K562 (cell line): ENCODE data around the gene MYCT1. TPM values are rescaled to one million over a fixed set of nuclear protein-coding genes. Genes with fewer than 3 reads are reported as not detected.

Source experiments
- ATAC-seq: fragments of 200-7000 bp; cut with Tn5 transposase; 3 replicates; pipeline ENCODE4 v1.9.1; 2020; ENCODE audit warnings: moderate library complexity
- BruUV-seq: library from RNA; stranded (reverse); fragments of 400-500 nt; replicated peaks from 2 replicates; lab custom pipeline; 2021; lab: Mats Ljungman, UMichigan
- CTCF ChIA-PET: fragments of 300-600 bp; formaldehyde crosslinking; extraction: SDS; loops from one replicate; lab custom pipeline; 2021; ENCODE audit warnings: low intra/inter-chr PET ratio; lab: Yijun Ruan, JAX
- POLR2A ChIA-PET: fragments of 300-600, 350-650 bp; sonication (Branson Sonifier 250); formaldehyde crosslinking; extraction: SDS; loops from one replicate; lab custom pipeline; 2021; ENCODE audit warnings: antibody characterized with exemption, inconsistent platforms; lab: Yijun Ruan, JAX
- DNase-seq, 4 experiments: peaks; one replicate each; pipeline versions ENCODE4 v3.0.0 to v3.0.0-alpha.2; 2011 to 2018; ENCODE audit warnings: low spot score in 3 of 4, mixed read lengths in 3 of 4; ENCODE audit errors: extremely low read depth in 1 of 4
- FAIRE-seq: peaks from 2 replicates; lab custom pipeline; 2011; peaks lifted over from hg19 to GRCh38; lab: Jason Lieb, UNC
- H2AFZ ChIP-seq: 2 replicates; pipeline ENCODE4 v1.6.0; 2011; ENCODE audit warnings: low read depth, low read length, control low read depth, inconsistent platforms
- H3K27ac ChIP-seq: fragments of 200-600 bp; 3 replicates; pipeline ENCODE4 v1.8.0; 2011; ENCODE audit warnings: low read depth, mild to moderate bottlenecking, control low read depth, inconsistent platforms, low read length, moderate library complexity, mixed read lengths; ENCODE audit errors: extremely low read depth
- H3K27me3 ChIP-seq, 2 experiments: fragments of 300-600 bp in 1 of 2; 2 replicates in 1 of 2; 3 replicates in 1 of 2; pipeline versions ENCODE4 v1.6.0 to v1.8.0; 2011; ENCODE audit warnings: inconsistent platforms in 2 of 2, low read length in 2 of 2, mild to moderate bottlenecking in 1 of 2, mixed read lengths in 1 of 2, moderate library complexity in 1 of 2; ENCODE audit not compliant: control insufficient read depth in 2 of 2, insufficient read depth in 2 of 2
- H3K36me3 ChIP-seq: fragments of 300-600 bp; 3 replicates; pipeline ENCODE4 v1.8.0; 2011; ENCODE audit warnings: mild to moderate bottlenecking, low read length, inconsistent platforms; ENCODE audit not compliant: control insufficient read depth, insufficient read depth
- H3K4me1 ChIP-seq, 2 experiments: fragments of 200-600 bp in 1 of 2; replicated peaks in 1 of 2; 2 replicates in 1 of 2; 3 replicates in 1 of 2; pipeline versions ENCODE4 v1.5.1 to v1.8.0; 2011; ENCODE audit warnings: inconsistent platforms in 2 of 2, low read length in 2 of 2, mild to moderate bottlenecking in 1 of 2, mixed read lengths in 1 of 2, moderate library complexity in 1 of 2; ENCODE audit not compliant: control insufficient read depth in 2 of 2, insufficient read depth in 2 of 2
- H3K4me2 ChIP-seq: 2 replicates; pipeline ENCODE4 v1.6.1; 2011; ENCODE audit warnings: low read length, control low read depth, inconsistent platforms, mixed read lengths; ENCODE audit not compliant: insufficient read depth
- H3K4me3 ChIP-seq: fragments of 200-600 bp; sonication (generic), shearing (Covaris generic); 2 replicates; pipeline ENCODE4 v1.5.1; 2016; ENCODE audit warnings: control low read depth, inconsistent platforms
- H3K79me2 ChIP-seq: fragments of 200-600 bp; 3 replicates; pipeline ENCODE4 v1.8.0; 2011; ENCODE audit warnings: low read length, inconsistent platforms; ENCODE audit not compliant: control insufficient read depth, insufficient read depth
- H3K9ac ChIP-seq, 2 experiments: 2 replicates each; pipeline versions ENCODE4 v1.6.0 to v1.6.1; 2011; ENCODE audit warnings: low read depth in 2 of 2, low read length in 2 of 2, control low read depth in 1 of 2, inconsistent platforms in 1 of 2, mild to moderate bottlenecking in 1 of 2, mixed read lengths in 1 of 2; ENCODE audit not compliant: insufficient read depth in 1 of 2
- H3K9me1 ChIP-seq: one replicate; pipeline ENCODE4 v1.6.0; 2011; ENCODE audit warnings: inconsistent platforms, mild to moderate bottlenecking, low read length, moderate library complexity; ENCODE audit not compliant: control insufficient read depth, insufficient read depth
- H3K9me3 ChIP-seq: replicated peaks from 2 replicates; pipeline ENCODE4 v1.5.1; 2011; ENCODE audit warnings: low read depth, low read length, inconsistent platforms; ENCODE audit not compliant: control insufficient read depth, insufficient read depth
- H4K20me1 ChIP-seq: replicated peaks from 2 replicates; pipeline ENCODE4 v1.6.1; 2011; ENCODE audit warnings: low read length, inconsistent platforms, mixed read lengths; ENCODE audit not compliant: control insufficient read depth, insufficient read depth
- ARHGAP35 ChIP-seq: fragments of 450-650 bp; IDR thresholded peaks from 2 replicates; pipeline ENCODE4 v1.6.1; 2018; ENCODE audit not compliant: partially characterized antibody
- ARID3B ChIP-seq: fragments of 250-450 bp; sonication (Bioruptor Pico); IDR thresholded peaks from 2 replicates; pipeline ENCODE4 v1.4.0; 2020; ENCODE audit warnings: borderline replicate concordance
- BRD9 ChIP-seq: fragments of 450-650 bp; IDR thresholded peaks from 2 replicates; pipeline ENCODE4 v1.6.1; 2018; ENCODE audit warnings: low read depth; ENCODE audit not compliant: partially characterized antibody
- HMG20A ChIP-seq: fragments of 450-650 bp; formaldehyde crosslinking; conservative IDR thresholded peaks from 2 replicates; pipeline ENCODE4 v1.4.0; 2020; ENCODE audit warnings: mild to moderate bottlenecking, mixed read lengths
- HMGXB4 ChIP-seq: sonication (generic); formaldehyde crosslinking; IDR thresholded peaks from 2 replicates; pipeline ENCODE4 v1.8.1; 2023; ENCODE audit warnings: mild to moderate bottlenecking, missing genetic modification reagents
- HNRNPH1 ChIP-seq: fragments of 200-400 bp; formaldehyde crosslinking; optimal IDR thresholded peaks from 2 replicates; pipeline ENCODE3; 2017; ENCODE audit warnings: low read depth, mild to moderate bottlenecking, low read length, moderate library complexity
- HOMEZ ChIP-seq: fragments of 250-450 bp; sonication (Bioruptor Pico); IDR thresholded peaks from 2 replicates; pipeline ENCODE4 v1.4.0; 2020; ENCODE audit warnings: mild to moderate bottlenecking, moderate library complexity
- LCOR ChIP-seq: sonication (generic); formaldehyde crosslinking; IDR thresholded peaks from 2 replicates; pipeline ENCODE4 v1.8.0; 2022; ENCODE audit warnings: mild to moderate bottlenecking, missing genetic modification reagents
- PTBP1 ChIP-seq: fragments of 200-400 bp; formaldehyde crosslinking; IDR thresholded peaks from 2 replicates; pipeline ENCODE4 v1.6.1; 2017; ENCODE audit warnings: low read depth, low read length
- ZNF175 ChIP-seq: fragments of 200-800 bp; sonication (Bioruptor generic); IDR thresholded peaks from 2 replicates; pipeline ENCODE4 v1.6.1; 2016; ENCODE audit warnings: low read depth, mild to moderate bottlenecking, missing genetic modification characterization, missing compliant biosample characterization
- ZNF274 ChIP-seq: IDR thresholded peaks from 2 replicates; pipeline ENCODE4 v1.6.1; 2011; ENCODE audit warnings: low read depth, mild to moderate bottlenecking, low read length, moderate library complexity, borderline replicate concordance
- WGBS: fragments of 100-300 bp; shearing (Covaris generic); methylation state at CpG from one replicate; pipeline ENCODE4 v1.1.6; 2016; ENCODE audit warnings: low coverage, mixed read lengths; ENCODE audit not compliant: insufficient coverage; ENCODE audit errors: missing lambda C conversion rate; 5-methylcytosine and 5-hydroxymethylcytosine counted together
- in situ Hi-C: fragments of 300-500 bp; cut with MboI; formaldehyde crosslinking; loops from 4 replicates; pipeline ENCODE4 v1.15.0; 2018; ENCODE audit warnings: inconsistent platforms, mixed read lengths
- intact Hi-C: fragments of 100-400 bp; cut with micrococcal nuclease; formaldehyde crosslinking; loops from 2 replicates; pipeline ENCODE4 v1.14.2; 2022
- polyA plus RNA-seq, 8 experiments: library from polyadenylated mRNA; depleted of rRNA in 4 of 8; stranded (reverse) in 5 of 8; unstranded in 3 of 8; fragments of >200 nt; fragmentation: Nextera tagmentation in 2 of 8; fragmentation: Illumina TruSeq in 1 of 8; extraction: Ambion mirVana in 2 of 8; extraction: Trizol in 1 of 8; gene quantifications; 2 replicates each; pipeline versions ENCODE4 v1.2.1 to v1.2.3, GENCODE V29; 2011 to 2014; ENCODE audit warnings: inconsistent platforms in 1 of 8, missing spikeins in 1 of 8
- total RNA-seq, 7 experiments: library from RNA; depleted of rRNA in 6 of 7; stranded (reverse); fragments of >200 nt in 6 of 7; fragmentation: Illumina TruSeq in 2 of 7; extraction: Trizol in 2 of 7; gene quantifications; 2 replicates each; pipeline versions ENCODE4 v1.2.1 to v1.2.3, GENCODE V29; 2011 to 2021; ENCODE audit warnings: low replicate concordance in 1 of 7

Gene MYCT1
- total and polyA plus RNA-seq, 9 of the 15 experiments (the other 6 are each of a cell fraction or from before 2014, with no cell fraction given) = 0.04 to 0.28 (median 0.08) TPM; not detected in 2

GRCh38 chr6:152696522-152696921 lies 1.2 kb upstream of the MYCT1 start:
- ATAC-seq (no peak), FAIRE-seq (no peak)
- H3K36me3 ChIP-seq = no peaks in the 10 kb centered on the region
- no peaks in the 10 kb centered on the region for H3K4me1 ChIP-seq
- CTCF ChIA-PET = no interaction called here
- H3K9me3 ChIP-seq = no peaks in the 10 kb centered on the region
- no peaks in the 10 kb centered on the region for H3K79me2 ChIP-seq
- TF ChIP-seq ARHGAP35 = no peak
- no peak for TF ChIP-seq PTBP1
- no peak for TF ChIP-seq ZNF274
- TF ChIP-seq BRD9 = no peak
- TF ChIP-seq ZNF175 (CRISPR knock-in tag) = no peak
- TF ChIP-seq HNRNPH1 = no peak
- no peak for TF ChIP-seq ARID3B (CRISPR knock-in tag)
- TF ChIP-seq HMGXB4 (CRISPR knock-in tag) = no peak
- no peak for TF ChIP-seq HOMEZ (CRISPR knock-in tag)
- no peak for TF ChIP-seq LCOR (CRISPR knock-in tag)
- no peak for TF ChIP-seq HMG20A (CRISPR knock-in tag)
- TF ChIP-seq, all 486 proteins: peak for 0
- Histone ChIP-seq H3K4me2 (no peak overlapping the region), H3K27ac (no peak overlapping the region), H3K9me1 (no peaks in the 10 kb centered on the region), H4K20me1 (no peaks in the 10 kb centered on the region), H3K9ac (no peak overlapping the region), H2AFZ (no peak overlapping the region), H3K27me3 (no peaks in the 10 kb centered on the region), H3K4me3 (no peak overlapping the region)
- no peak for DNase-seq
- BruUV-seq = no TSS peak
- in situ Hi-C loops = no loop called here
- WGBS = 0% methylated on average over 2 of the region's 2 CpGs
- intact Hi-C loops = no loop called here
- POLR2A ChIA-PET = no interaction called here
